GM19455 (cell line): ENCODE data around the gene WDR20.
"Not testable (repeated sequence)": the region's sequence is repeated elsewhere in the genome, so short reads cannot be mapped to it uniquely, and the experiment has no call there.

ENCODE experiments used
- ATAC-seq: cut with Tn5 transposase; IDR thresholded peaks from one replicate; pipeline ENCODE4 v1.9.1; 2021; ENCODE audit not compliant: unreplicated experiment

The WDR20 gene

DNA sequence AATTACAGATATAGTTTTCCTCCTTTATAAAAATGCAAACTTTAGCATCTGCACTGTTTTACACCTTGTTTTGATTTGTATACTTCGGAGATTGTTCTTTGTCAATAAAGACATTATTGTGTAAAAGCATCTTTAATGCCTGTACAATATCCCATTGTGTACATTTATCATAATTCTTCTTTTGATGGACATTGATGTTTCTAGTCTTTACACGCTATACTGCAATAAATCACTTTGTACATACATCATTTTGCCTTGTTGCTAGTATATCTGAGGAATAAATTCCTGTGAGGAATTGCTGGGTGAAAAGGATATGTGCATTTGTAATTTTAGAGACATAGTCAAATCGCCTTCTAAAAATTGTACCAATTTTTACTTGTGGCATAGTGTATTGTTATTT lies 30.4 kb downstream of the WDR20 start:
- no peak for ATAC-seq

DNA sequence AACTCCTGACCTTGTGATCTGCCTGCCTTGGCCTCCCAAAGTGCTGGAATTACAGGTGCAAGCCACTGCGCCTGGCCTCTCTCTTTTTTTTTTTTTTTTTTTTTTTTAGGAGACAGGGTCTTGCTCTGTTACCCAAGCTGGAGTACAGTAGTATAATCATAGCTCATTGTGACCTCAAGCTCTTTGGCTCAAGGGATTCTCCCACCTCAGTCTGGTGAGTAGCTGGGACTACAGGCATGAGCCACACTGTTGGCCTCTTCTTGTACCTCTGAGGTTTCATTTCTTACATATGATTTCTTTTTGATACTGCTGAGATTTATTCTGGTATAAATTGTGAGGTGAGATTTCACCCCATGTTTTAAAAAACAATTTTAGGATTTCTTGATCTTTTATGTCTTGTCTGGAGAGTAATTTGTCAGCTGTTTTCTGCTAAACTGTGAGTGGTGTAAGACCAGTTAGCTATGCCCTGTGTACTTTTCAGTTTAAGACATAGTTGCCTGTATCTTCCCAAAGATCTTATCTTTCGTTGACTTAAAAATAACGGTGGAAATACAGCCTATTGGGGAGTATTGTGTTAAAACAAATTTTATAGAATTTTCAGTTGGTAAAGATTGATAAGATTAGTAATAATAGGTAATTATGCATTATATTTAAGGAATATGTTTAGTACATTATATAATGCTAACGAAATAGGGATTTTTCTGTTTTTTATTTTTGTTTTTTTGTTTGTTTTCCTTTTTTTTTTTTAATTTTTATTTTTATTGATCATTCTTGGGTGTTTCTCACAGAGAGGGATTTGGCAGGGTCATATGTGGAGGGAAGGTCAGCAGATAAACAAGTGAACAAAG lies 31.7 kb downstream of the WDR20 start:
- no peak for ATAC-seq

DNA sequence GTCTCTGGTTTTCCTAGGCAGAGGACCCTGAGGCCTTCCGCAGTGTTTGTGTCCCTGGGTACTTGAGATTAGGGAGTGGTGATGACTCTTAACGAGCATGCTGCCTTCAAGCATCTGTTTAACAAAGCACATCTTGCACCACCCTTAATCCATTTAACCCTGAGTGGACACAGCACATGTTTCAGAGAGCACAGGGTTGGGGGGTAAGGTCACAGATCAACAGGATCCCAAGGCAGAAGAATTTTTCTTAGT lies 32.2 kb downstream of the WDR20 start:
- not testable (repeated sequence) for ATAC-seq

DNA sequence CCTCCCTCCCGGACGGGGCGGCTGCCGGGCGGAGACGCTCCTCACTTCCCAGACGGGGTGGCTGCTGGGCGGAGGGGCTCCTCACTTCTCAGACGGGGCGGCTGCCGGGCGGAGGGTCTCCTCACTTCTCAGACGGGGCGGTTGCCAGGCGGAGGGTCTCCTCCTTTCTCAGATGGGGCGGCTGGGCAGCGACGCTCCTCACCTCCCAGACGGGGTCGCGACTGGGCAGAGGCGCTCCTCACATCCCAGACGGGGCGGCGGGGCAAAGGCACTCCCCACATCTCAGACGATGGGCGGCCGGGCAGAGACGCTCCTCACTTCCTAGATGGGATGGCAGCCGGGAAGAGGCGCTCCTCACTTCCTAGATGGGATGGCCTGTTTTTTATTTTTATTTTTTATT lies 33.0 kb downstream of the WDR20 start:
- not testable (repeated sequence) for ATAC-seq

DNA sequence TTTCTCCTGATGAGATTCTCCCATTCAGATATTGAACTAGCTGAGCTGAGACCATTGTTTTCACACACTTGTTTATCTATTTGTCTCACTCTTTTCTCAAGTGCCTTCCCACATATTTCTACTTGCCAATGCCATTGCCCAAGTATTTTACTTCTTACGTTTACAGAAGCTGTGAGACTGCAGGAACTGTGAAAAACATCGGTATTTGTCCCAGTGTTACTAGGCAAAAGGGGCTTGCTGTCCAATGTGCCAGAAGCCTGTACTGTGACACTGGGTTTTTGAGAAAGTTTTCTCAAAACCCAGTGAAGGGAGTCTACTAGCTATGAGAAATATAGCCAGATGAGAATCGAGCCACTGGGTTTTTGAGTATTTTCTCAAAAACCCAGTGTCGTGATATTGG lies 37.5 kb downstream of the WDR20 start:
- ATAC-seq: no peak

DNA sequence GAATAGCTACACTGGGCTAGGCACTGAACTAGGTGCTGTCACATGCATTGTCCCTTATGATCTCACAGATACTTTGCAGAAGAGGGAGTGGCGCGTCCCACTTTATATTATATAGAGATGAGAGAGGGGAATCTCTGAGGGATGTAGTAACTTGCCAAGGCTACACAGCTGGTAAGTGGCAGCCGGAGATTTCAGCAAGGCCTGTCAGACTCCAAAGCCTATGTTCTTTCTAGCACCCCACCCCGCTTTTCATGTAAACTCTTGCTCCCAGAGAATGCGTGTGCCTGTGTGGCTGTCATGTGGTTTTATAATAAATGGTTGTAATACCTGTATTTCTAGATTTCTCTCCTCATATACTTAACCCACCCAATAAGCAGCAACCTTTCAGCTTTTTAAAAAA lies 39.1 kb downstream of the WDR20 start:
- ATAC-seq: no peak

DNA sequence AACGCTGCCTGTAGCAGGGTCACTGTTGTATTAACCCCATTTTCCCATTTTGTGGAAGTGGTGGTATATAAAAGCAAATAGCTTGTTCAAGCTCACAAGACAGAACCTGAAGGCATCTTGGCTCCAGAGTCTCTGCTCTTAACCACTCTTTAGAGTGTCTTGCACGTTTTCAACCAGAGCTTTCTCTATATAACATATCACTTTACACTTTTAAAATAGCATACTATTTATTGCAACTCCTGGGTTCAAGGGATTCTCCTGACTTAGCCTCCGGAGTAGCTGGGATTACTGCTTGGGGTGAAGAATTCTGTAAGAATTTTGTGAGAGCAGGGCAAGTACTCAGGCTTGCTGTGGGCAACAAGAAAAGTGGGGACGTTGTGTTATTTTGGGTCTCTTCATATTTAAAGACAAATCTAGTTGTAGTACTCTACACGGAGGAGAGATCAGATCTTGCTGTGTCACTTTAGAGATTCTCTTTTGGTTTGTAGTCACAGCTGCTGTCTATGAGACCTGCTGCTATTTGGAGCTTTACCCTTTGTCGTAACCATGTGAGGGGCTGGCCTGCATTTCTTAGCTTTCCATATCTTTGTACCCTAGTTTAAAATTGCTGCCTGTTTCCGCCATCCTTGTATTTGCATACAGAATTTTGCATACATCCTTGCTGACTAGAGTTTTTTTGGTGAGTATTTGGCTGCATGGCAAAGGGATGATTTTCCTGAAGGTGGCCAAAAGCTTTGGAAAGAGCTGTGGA lies 40.7 kb downstream of the WDR20 start:
- ATAC-seq: no peak

DNA sequence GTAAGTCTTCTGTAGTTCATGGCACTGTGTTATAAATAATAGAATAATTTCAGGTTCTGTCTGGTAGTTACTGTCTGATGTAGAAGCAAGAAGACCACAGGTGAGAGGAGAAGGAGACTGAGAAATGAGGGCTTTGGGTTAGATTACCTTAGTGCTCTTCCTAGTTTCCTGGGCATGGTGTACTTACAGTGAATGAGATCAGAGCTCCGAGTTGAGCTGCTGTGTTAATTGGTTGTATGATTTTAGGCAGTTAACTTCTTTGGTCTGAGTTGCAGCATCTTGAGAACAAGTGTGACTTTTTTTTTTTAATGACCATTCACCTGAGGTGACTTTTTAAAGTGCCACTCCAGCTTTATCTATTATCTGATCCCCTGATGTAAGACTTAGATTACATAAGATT lies 41.5 kb downstream of the WDR20 start:
- no peak for ATAC-seq

DNA sequence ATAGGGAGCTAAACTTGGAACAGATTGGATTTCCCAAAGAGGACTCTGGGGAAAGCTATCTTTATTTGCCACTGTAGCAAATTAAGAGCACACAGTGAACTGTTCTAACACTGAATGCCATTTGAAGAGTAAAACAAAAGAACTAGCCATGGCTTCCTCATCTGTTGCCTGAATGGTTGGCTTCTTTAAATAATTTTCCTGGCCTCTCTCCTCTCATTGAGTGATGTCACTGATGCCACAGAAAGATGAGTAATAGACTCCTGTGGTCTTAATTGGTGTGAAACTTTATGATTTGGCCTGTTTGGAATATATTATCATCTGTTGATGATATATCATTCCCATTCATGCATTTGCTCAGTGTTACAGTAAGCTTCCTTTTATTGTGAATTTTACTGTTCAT lies 42.5 kb downstream of the WDR20 start:
- ATAC-seq: no peak

DNA sequence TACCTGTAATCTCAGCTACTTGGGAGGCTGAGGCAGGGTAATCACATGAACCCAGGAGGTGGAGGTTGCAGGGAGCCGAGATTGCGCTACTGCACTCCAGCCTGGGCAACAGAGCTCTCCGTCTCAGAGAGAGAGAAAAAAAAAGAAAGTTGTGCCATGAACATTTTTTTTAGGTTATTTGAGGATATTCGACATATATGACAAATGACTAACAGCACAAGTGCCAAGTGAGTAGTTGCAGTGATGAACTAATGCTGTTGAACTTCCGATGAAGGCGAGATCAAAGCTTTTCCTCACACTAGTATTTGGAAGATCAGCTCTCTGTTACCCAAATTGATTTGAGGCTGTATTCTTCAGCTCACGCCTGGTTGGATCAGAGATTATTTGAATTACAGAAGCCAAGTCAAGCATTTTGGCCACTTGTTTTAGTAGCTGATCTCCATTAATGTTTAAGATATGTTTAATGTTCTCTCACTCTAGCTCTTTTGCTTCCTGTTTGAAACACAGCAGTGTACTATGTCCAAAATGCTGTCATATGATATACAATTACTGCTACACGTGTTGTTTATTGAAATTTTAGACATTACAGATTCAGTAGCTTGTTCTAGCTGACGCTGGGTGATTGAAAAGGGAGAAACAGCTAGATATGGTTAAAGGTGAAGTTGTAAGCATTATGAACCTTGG lies 43.4 kb downstream of the WDR20 start:
- ATAC-seq: no peak

DNA sequence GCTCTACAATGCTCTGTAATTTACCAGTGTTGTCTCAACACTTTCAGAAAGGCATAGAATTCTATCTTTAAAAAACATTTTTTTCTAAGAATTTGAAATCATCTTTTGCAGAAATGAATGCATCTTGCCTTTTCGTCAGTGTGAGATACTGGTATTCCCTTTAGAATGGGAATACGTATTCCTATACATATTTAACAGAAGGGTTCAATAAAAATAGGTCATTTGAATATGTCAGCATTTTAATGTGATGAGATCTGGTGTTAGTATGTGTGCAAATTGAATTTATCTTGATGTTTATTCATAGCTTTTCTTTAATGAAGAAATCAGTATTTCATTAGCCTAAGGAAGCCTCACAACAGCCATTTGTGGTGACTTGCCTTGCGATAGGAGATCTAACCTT lies 44.2 kb downstream of the WDR20 start:
- no peak for ATAC-seq

DNA sequence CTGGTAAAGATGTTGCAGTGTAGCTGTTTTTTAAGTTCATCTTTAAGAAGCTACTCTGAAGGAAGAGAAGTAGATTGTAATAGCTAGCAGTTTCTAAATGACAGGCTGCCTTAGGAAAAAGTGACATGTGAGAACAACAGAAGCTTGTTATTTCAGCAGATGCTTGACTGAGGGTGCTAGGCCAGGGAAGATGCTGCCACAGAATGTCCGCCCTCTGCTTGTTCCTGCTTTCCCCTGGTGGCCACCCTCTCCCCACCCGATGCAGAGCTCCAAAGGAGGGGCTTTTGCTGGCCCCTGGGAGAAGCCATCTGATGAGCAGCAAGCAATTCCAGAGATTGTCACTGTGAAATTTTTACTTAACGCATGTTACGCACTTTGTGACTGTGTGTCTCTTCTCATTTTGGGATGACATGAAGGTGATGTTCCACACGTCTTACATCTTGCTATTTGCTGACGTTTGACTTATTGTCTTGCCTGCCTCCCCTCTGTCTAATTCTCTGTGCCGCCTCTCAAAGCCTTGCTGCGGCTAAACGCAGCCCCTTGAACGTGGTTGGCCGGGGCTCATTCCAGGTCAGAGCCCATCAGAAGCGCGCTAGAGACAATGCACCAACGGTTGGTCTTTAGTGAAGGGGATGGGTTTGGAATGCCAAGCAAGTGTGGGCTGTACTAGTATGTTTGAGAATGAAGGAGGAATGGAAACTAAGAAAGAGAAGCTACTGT lies 44.8 kb downstream of the WDR20 start:
- no peak for ATAC-seq

DNA sequence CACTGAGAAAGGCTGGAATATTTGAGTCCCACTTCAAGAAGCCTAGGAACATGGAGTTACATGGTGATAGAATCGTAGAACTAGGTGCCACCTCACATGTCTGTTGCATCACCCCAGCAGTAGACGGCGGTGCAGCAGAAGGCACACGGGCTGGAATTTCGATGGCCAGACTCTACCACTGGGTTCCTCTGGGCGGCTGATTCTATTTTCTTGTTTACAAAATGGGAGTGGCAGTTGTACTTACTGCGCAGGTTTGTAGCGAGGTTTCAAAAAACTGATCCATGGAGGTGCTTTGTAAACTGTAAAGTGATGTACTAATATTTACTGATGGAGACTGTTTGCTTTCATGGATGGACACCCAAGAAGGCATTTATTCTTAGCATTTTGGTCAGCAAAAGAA lies 45.7 kb downstream of the WDR20 start:
- no peak for ATAC-seq

DNA sequence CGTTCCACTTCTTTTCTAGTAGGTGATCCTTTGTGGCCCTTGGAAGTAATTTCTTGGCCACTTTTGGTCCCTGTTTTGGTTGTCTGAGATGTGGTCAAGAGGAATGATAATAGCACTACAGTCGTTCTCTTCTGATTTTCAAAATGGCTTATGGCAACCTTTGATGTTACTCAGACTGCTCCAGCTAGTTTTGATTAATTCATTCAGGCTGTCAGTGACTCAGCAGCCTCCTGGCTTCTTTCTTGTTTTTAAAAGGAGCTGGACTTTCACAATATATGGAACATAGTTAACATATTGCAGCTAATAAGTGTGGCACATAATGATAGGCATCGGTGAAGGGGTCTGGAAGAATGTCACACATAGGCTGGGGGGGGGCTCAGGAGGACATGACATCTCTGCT lies 47.3 kb downstream of the WDR20 start:
- ATAC-seq: no peak

DNA sequence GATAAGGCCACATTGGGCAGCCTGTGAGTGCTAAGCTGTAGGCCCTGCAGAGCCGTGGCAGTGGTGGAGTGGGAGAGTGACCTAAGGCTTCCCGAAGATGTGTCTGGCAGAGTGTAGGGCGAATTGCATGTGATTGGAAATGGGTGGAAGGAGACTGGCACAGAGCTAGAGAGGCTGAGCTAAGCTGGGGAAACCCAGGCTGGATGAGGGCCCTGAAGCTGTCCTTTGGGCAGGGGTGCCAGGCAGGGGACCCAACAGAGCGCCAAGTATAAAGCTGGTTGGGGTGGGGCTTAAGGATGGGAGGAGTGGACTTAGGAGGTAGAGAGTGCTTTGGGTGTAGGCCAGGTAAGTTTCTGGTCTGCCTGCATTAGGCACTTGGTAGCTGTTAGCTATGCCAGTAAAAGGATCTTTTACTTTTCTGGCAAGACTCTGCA lies 47.9 kb downstream of the WDR20 start:
- no peak for ATAC-seq

DNA sequence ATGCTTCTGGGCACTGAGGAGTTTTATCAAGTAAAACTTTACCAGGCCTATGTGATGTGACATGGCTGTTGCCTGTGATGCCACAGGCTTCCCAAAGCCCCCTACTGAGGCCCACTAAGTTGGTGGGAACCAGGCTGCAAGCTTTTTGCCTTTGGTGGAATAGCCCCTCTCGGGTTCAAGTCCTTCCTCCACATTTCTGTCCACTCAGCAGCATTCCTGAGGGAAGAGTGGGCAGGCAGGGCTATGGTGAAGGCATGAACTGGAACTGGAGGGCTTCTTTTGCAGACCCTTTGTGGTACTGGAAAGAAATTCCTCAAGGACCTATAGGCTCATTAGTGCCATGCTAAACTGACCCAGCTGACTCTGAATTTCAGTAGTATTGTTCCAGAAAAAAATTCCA lies 48.5 kb downstream of the WDR20 start:
- no peak for ATAC-seq

DNA sequence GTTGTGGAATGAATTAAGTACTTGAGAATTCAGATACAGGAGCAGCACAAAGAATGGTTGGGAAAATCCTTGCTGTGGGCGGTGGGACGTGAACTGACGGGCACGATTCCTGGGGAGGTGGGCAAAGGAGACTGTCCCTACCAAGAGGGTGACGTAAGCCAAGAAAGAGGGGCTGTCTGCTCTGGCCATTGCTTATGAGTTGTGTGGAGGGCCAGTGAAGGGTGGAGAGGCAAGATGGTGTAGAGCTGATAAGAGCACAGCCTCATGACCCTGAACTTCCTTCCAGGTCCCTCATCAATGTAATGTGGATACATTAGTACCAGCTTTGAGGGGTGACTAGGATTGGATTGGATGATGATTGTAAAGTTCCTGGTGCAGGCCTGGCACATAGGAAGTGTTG lies 50.2 kb downstream of the WDR20 start:
- no peak for ATAC-seq

DNA sequence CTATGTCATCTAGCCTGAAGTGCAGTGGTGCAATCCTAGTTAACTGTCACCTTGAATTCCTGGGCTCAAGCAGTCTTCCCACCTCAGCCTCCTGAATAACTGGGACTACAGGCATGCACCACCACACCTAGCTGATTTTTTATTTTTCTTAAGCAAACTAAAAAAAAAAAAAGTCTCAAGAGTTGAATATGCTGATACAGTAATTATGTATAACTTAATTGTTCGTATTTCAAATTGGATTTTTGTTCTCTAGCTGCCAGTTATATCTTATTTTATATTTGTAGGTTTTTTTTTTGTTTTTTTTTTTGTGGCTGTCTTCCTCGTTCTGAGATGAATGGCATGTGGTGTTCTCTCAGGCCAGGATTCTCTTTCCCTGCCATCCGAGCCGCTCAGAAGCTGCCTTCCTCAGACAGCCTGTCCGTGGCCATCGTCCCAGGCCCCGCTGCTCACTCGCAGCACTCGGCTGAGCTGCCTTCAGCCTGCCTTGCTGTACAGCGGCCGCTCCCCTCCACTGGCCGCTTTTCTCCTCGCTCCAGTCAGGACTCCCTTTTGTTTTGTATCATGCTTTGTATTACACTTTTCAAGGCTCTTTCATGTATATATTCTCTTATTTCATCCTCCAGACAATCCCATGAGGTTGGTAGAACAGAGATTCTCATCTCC lies 53.3 kb downstream of the WDR20 start:
- no peak for ATAC-seq

DNA sequence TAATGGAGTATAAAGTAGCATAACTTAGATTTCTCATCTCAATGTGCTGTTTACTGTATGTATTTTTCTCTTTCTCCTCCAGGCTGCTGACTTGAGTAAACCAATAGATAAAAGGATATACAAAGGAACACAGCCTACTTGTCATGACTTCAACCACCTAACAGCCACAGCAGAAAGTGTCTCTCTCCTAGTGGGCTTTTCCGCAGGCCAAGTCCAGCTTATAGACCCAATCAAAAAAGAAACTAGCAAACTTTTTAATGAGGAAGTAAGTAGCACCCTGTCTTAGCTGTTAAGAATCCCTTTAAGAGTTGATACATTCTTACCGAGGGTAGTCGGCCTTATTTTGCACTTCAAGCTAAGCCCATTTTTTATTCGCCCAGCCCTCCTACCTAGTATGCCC lies 55.2 kb downstream of the WDR20 start:
- ATAC-seq: no peak

DNA sequence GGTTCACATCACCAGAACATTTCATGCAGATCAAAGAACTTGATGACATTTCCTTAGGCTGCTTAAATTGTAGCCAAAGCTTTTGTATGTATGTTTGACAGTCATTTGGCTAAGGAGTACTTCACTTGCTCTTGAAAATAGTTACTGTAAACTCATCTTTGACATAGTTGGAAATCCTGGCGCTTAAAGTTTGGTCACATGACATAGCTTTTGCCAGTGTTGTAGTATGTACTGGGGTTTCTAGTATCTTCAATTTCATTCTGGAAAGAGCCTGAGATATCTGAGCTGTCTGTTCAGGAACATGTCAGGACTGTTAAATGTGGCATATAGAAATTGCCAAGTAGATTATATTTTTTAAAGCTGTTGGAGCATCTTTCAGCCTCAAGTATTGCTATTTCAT lies 55.7 kb downstream of the WDR20 start:
- no peak for ATAC-seq
